GM12874 (cell line): ENCODE measurements around the gene CXCL10.

Experiments used
- TF ChIP-seq, protein P1 (sequence below): IDR thresholded peaks from 2 replicates; pipeline ENCODE4 v1.5.1; 2011; ENCODE audit warnings: low read depth, mild to moderate bottlenecking, control low read depth, low read length, moderate library complexity; ENCODE audit not compliant: insufficient read depth

Gene CXCL10

DNA sequence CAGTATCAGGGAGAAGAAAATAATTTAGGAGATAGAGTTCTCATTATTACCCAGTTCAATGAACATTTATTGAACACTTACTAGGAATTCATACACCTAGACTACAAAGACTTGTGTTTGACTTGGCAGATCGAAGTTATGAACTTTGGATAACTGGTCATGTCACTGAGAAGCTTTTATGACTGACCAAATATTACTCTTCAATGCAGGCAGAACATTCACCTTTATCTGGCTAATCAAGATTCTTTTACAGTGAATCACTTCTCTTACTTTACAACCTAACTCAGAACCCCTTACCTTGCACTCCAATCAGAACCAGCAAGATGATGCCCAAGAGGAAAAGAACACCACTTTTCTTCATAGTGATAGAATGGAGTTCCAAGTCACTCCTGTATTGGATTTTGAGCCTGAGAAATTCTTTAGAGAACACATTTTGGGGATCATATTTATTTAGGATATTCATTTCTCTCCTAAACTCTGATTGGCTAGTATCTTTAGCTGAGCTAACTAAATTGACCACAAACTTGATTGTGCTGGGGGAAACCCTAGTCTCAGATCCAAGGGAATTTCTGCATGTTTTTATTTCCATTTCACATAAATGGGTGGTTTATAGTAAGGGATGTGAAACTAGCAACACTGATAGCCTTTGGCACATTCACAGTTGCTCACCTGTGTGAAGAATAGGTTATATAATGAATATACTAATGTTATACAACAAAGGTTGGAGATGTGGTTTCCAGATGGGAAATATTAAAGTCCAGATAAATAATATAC lies 16.0 kb downstream of the CXCL10 start, which contains the start of gene CXCL9:
Gene CXCL9, minus strand, starts transcription at position 421 of the 774 bp plus-strand sequence. Its CDS starts 60 bp downstream, at position 361.
- TF ChIP-seq, protein P1, sequence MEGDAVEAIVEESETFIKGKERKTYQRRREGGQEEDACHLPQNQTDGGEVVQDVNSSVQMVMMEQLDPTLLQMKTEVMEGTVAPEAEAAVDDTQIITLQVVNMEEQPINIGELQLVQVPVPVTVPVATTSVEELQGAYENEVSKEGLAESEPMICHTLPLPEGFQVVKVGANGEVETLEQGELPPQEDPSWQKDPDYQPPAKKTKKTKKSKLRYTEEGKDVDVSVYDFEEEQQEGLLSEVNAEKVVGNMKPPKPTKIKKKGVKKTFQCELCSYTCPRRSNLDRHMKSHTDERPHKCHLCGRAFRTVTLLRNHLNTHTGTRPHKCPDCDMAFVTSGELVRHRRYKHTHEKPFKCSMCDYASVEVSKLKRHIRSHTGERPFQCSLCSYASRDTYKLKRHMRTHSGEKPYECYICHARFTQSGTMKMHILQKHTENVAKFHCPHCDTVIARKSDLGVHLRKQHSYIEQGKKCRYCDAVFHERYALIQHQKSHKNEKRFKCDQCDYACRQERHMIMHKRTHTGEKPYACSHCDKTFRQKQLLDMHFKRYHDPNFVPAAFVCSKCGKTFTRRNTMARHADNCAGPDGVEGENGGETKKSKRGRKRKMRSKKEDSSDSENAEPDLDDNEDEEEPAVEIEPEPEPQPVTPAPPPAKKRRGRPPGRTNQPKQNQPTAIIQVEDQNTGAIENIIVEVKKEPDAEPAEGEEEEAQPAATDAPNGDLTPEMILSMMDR = no peak

GRCh38 chr4:76003620-76004019 lies 19.7 kb downstream of the CXCL10 start:
- TF ChIP-seq, protein P1 = no peak

DNA sequence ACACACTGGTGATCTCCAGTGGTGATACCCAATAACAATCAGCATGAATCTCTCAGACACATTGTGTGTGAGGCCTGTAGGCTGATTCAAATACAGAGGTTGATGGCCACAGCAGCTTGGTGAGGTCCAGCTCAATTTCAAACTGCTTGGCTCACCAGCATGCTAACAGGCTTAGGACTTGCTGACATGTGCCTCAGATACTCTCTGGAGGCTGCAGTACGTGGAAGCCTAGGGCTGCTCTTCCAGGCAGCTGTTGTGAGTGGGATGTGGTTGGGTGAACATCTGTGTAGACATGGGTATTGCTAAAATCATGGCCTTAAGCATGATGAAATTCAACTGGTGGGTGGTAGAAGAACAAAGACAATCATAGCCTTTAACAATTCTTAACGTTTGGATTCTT lies 20.3 kb downstream of the CXCL10 start:
- TF ChIP-seq, protein P1 = no peak

GRCh38 chr4:76002176-76002575 lies 21.1 kb downstream of the CXCL10 start:
- TF ChIP-seq, protein P1 = no peak

GRCh38 chr4:76001700-76002099 lies 21.6 kb downstream of the CXCL10 start:
- TF ChIP-seq, protein P1 = no peak

DNA sequence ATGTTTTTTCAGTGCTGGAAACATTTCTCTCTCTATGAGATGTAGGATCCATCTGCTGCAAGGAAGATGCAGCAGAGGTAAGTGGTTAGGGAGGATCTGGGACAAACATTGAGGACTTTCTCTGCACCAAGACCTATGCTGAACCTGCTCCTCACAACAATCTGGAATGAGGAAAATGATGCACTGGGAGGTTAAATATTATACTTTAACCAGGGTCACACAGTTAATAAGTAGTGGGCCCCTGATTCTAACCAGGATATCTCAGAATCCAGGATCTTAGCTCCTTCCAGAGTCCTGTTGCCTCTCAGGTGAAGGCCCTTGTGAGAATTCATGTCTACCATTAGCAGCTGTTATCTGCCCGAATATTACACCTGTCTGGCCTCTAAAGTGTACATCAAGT lies 23.0 kb downstream of the CXCL10 start:
- TF ChIP-seq, protein P1 = no peak

DNA sequence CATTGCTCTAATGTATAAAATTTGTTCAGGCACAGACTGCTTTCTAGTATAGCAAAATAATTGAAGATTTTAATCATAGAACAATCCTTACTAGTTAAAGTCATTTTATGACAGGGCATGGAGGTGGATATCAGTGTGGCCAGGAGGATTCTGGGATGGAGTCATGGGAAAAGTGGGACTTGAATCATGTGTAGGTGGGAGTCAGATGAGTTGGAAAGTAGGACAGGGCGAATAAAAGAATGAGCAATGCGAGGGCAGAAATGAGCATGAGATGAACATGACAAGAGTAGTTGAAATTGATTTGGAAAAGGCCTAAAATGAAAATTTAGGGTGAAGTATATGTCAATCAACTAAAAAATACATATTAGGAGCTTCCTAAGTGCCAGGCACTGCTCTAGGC lies 25.4 kb downstream of the CXCL10 start:
- TF ChIP-seq, protein P1 = no peak
